ENCODE results near the gene EHBP1.
"Not testable (repeated sequence)": the region's sequence is repeated elsewhere in the genome, so short reads cannot be mapped to it uniquely, and the experiment has no call there.

Gene EHBP1

DNA sequence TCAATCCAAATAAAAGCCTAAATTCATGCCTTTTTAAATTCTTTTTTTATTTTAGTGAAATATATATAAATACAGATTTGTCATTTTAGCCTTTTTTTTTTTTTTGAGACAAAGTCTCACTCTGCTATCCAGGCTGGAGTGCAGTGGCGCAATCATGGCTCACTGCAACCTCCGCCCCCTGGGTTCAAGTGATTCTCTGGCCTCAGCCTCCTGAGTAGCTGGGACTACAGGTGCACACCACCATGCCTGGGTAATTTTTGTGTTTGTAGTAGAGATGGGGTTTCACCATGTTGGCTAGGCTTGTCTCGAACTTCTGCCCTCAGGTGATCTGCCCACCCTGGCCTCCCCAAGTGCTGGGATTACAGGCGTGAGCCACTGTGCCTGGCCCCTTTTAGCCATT, 368.9 kb downstream of the EHBP1 start:
- not testable (repeated sequence) for H3K27me3 ChIP-seq (ENCODE audit: control insufficient read depth, insufficient read depth, low read length); H3K4me1 ChIP-seq (ENCODE audit: control insufficient read depth, insufficient read depth, low read length); H3K9ac ChIP-seq (ENCODE audit: low read length); H3K27ac ChIP-seq (ENCODE audit: low read depth, low read length); H3K36me3 ChIP-seq (ENCODE audit: control insufficient read depth, insufficient read depth, low read length); H3K9me3 ChIP-seq (ENCODE audit: control insufficient read depth, insufficient read depth, low read depth, low read length); H3K4me3 ChIP-seq (ENCODE audit: low read depth, low read length)

DNA sequence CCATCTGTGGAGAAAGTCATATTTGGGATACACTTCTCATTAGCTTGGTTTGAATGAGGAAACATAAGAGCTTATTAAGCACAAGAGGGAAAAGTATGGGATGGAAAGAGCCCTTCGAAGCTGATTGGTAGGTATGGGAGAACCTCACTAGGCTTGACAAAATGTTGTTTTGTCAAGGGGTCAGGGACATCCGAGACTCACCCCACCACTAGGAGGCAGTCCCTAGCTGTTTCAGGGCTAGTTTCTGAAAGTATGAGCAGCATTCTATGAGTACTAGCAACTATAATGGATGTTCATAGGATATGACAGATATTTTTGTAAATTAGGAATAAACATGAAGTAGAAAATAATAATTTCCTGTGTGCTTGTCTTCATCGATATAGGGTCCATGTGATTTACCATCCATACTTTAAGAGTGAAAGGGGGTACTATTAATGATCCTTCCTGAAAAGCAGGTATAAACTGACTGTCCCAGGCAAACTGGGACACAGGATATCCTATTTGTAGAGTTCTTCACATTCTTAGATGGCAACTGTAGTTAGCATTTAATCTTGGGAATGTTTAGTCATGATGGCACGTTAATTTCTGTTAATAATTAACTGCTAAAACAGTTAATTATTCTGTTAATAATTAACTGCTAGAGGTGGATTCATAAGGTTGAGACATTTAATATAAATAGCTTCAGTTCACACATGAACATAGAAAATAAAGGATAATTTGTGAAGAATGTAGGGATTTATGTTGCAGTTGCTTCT, 373.5 kb downstream of the EHBP1 start:
- H3K9me3 ChIP-seq (ENCODE audit: control insufficient read depth, insufficient read depth, low read depth, low read length): no peaks in the 10 kb centered on the region
- no peaks in the 10 kb centered on the region for H3K36me3 ChIP-seq (ENCODE audit: control insufficient read depth, insufficient read depth, low read length)
- H3K4me1 ChIP-seq (ENCODE audit: control insufficient read depth, insufficient read depth, low read length): no peaks in the 10 kb centered on the region
- H3K27ac ChIP-seq (ENCODE audit: low read depth, low read length): no peak overlapping the region
- no peak overlapping the region for H3K4me3 ChIP-seq (ENCODE audit: low read depth, low read length)
- H3K27me3 ChIP-seq (ENCODE audit: control insufficient read depth, insufficient read depth, low read length): no peaks in the 10 kb centered on the region
- no peak overlapping the region for H3K9ac ChIP-seq (ENCODE audit: low read length)

DNA sequence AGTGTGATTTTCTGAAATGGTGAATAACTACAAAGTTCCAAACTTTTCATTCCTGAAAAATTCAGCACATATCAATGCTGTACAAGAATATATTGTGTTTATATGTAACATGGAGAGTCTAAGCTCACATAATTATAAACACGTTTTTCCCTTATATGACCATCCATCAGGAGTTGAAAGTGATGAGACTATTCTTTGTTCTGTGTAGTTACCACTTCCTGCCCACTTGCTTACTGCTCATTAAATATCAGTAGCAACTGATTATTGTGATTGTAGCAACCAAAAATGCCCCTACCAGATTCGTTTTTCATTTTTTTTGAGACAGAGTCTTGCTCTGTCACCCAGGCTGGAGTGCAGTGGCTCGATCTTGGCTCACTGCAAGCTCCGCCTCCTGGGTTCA, 375.9 kb downstream of the EHBP1 start:
- Histone ChIP-seq H3K4me1 (ENCODE audit: control insufficient read depth, insufficient read depth, low read length) (no peaks in the 10 kb centered on the region), H3K27ac (ENCODE audit: low read depth, low read length) (no peak overlapping the region), H3K36me3 (ENCODE audit: control insufficient read depth, insufficient read depth, low read length) (no peaks in the 10 kb centered on the region), H3K4me3 (ENCODE audit: low read depth, low read length) (no peak overlapping the region), H3K9me3 (ENCODE audit: control insufficient read depth, insufficient read depth, low read depth, low read length) (no peaks in the 10 kb centered on the region), H3K9ac (ENCODE audit: low read length) (no peak overlapping the region), H3K27me3 (ENCODE audit: control insufficient read depth, insufficient read depth, low read length) (no peaks in the 10 kb centered on the region)

DNA sequence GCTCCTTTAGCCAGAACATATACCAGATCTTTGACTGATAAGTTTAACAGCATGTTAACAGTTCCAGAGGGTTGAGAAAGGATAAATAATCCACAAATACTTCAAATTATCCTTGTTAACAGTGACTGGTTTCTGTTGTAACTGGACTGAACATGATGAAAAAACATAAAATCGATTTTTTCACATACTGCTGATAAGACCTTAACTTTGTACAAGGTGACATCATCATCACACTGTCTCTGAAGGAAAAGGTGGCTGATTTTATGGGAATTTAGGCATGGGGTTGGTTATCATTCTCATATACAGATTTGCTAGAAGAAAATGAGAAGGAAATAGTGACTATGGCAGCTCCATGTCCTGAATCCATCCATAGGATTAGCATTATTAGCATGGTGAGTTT, 381.2 kb downstream of the EHBP1 start:
- H3K36me3 ChIP-seq (ENCODE audit: control insufficient read depth, insufficient read depth, low read length): no peaks in the 10 kb centered on the region
- H3K9ac ChIP-seq (ENCODE audit: low read length): no peak overlapping the region
- H3K4me3 ChIP-seq (ENCODE audit: low read depth, low read length): no peak overlapping the region
- no peaks in the 10 kb centered on the region for H3K4me1 ChIP-seq (ENCODE audit: control insufficient read depth, insufficient read depth, low read length)
- H3K27ac ChIP-seq (ENCODE audit: low read depth, low read length): no peak overlapping the region
- no peaks in the 10 kb centered on the region for H3K9me3 ChIP-seq (ENCODE audit: control insufficient read depth, insufficient read depth, low read depth, low read length)
- no peaks in the 10 kb centered on the region for H3K27me3 ChIP-seq (ENCODE audit: control insufficient read depth, insufficient read depth, low read length)

DNA sequence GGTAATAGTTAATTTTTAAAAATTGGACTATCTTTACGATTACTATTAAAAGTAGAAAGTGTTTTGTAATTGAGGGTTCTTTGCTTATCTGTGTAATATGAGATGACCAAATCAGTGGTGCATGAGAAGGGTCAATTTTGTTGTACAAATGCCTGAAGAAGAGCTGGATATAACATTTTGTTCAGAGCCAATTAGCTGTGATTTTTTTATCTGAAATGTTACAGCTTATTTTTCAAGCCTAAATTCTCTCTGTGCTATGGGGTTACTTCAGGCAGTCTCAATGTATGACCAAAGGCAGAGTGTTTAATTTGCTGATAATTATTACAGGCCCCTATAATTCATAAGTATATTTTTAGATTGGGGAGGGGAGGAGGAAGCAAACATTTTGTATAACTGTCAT, 386.9 kb downstream of the EHBP1 start:
- no peaks in the 10 kb centered on the region for H3K9me3 ChIP-seq (ENCODE audit: control insufficient read depth, insufficient read depth, low read depth, low read length)
- H3K27ac ChIP-seq (ENCODE audit: low read depth, low read length): no peak overlapping the region
- no peaks in the 10 kb centered on the region for H3K27me3 ChIP-seq (ENCODE audit: control insufficient read depth, insufficient read depth, low read length)
- H3K9ac ChIP-seq (ENCODE audit: low read length): no peak overlapping the region
- H3K4me3 ChIP-seq (ENCODE audit: low read depth, low read length): no peak overlapping the region
- no peaks in the 10 kb centered on the region for H3K4me1 ChIP-seq (ENCODE audit: control insufficient read depth, insufficient read depth, low read length)
- H3K36me3 ChIP-seq (ENCODE audit: control insufficient read depth, insufficient read depth, low read length): no peaks in the 10 kb centered on the region

DNA sequence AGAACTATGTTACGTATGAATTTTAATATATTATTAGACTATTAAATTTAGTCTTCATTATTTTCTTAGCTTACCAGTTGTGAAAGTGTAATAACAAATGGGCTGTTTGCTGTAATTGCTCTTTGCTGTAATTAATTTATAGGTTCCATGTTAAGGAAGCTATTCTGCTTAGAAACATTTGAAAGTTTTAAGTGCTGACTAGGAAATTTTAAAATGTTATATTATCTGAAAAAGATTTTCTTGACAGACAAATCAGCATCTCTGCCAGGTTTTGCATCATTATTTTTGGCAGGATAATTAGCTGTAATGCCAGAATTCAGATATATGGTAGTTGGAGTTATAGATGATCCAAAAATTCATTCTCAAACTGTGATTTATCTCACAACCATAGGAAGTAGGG, 387.3 kb downstream of the EHBP1 start:
- Histone ChIP-seq H3K27ac (ENCODE audit: low read depth, low read length) (no peak overlapping the region), H3K27me3 (ENCODE audit: control insufficient read depth, insufficient read depth, low read length) (no peaks in the 10 kb centered on the region), H3K9me3 (ENCODE audit: control insufficient read depth, insufficient read depth, low read depth, low read length) (no peaks in the 10 kb centered on the region), H3K9ac (ENCODE audit: low read length) (no peak overlapping the region), H3K36me3 (ENCODE audit: control insufficient read depth, insufficient read depth, low read length) (no peaks in the 10 kb centered on the region), H3K4me1 (ENCODE audit: control insufficient read depth, insufficient read depth, low read length) (no peaks in the 10 kb centered on the region), H3K4me3 (ENCODE audit: low read depth, low read length) (no peak overlapping the region)

DNA sequence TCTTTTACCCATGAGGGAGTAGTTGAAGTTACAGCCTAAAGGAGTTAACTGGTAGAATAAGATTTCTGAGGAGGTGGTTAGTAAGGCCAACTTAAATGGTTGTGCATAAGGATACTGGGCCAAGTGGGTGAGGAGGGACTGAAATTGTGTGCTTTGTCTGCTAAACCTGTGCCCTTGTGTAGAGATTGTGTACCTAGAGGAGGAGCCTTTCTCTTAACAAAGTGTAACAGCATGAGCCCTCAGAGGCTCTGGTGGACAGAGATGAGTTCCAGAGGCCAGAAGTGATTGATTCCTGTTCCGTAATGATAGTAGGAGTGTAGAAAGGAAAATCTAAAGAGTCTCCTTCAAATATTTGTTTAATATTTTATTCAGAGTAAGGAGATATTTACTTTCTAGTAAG, 388.0 kb downstream of the EHBP1 start:
- Histone ChIP-seq H3K27ac (ENCODE audit: low read depth, low read length) (no peak overlapping the region), H3K9me3 (ENCODE audit: control insufficient read depth, insufficient read depth, low read depth, low read length) (no peaks in the 10 kb centered on the region), H3K9ac (ENCODE audit: low read length) (no peak overlapping the region), H3K36me3 (ENCODE audit: control insufficient read depth, insufficient read depth, low read length) (no peaks in the 10 kb centered on the region), H3K27me3 (ENCODE audit: control insufficient read depth, insufficient read depth, low read length) (no peaks in the 10 kb centered on the region), H3K4me1 (ENCODE audit: control insufficient read depth, insufficient read depth, low read length) (no peaks in the 10 kb centered on the region), H3K4me3 (ENCODE audit: low read depth, low read length) (no peak overlapping the region)
